GM10847 (cell line): ENCODE data around the gene PNPLA4.

Experiments used
- POLR2A ChIP-seq: IDR thresholded peaks from 2 replicates; pipeline ENCODE4 v1.6.1; 2011; ENCODE audit not compliant: insufficient read length; ENCODE audit errors: extremely low read depth

Gene PNPLA4

DNA sequence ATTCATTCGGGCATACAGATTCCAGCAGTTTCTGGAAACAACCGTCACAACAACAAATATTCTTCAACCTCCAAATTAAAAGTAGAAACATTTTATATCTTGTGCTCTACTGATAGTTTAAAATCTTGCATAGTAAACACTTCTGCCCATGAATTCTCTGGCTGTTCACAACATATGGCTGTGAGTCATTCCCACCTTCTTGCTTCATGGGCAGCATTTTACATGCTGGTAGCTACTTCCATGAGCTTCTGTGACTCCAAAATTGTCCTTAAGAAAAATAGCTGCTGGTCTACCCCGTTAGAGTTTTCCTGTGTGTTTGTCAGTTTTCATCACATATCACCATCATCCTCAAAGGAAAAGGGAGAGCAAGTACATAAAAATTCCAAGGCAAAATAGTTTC is 22.7 kb downstream of the PNPLA4 start:
- no peak for TF ChIP-seq POLR2A

- TF ChIP-seq POLR2A: no peak
Observed at GRCh38 chrX:7891928-7892327, 35.3 kb downstream of the PNPLA4 start.

GRCh38 chrX:7889680-7890079 is 37.5 kb downstream of the PNPLA4 start:
- TF ChIP-seq POLR2A: no peak

DNA sequence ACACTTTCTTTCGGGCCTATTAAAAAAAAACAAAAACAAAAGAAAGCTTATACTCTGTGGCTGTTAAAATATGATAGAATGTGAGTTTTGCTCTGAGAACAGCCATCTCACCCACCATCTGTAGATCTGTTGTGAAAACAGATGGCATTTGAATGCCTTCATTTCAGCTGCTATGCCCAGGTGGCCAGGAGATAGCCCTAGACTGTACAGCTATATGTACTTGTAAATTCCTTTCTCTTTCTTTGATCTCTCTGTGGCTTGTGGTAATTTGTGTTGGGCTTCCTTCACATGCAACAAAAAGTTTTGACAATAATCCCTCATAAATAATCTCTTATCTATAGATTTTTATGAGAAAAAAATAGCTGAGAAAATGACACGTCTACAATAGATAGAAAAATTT is 38.1 kb downstream of the PNPLA4 start:
- no peak for TF ChIP-seq POLR2A

GRCh38 chrX:7876957-7877356 is 50.3 kb downstream of the PNPLA4 start:
- TF ChIP-seq POLR2A: no peak

DNA sequence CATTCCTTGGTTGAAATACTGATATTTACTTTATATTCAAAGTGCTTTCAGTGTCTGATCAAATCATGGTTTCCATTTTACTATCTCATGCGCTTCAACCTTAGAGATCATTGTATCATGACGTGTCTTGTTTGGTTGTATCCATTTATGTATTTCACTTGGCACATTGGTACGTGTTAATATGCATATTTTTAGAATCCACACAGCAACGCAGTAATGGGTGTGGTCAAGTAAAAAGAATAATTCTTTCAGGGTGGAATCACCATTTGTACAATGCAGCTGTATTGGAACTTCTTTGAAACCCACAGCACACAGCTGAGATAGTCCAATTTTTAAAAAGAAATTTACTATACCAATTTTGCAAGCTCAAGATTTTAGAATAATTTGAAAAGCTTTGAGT is 55.2 kb downstream of the PNPLA4 start:
- no peak for TF ChIP-seq POLR2A

DNA sequence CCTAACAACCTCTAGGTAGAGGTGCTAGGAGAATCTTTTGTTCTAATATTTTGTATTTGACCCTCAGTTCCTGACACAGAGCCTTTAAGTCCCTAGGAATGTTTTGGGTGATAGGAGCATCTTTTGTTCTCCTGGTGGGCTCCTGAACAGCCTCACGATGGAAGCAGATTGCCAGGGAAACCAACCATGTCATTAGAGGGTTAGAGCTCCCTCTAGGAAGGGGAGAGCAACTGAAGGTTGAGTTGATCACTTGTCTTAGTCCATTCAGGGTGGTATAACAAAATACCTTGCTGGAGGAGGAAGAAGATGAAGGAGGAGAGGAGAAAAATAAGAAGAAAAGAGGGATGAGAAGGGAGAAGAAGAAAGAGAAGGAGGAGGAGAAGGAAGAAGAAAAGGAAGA is 75.0 kb downstream of the PNPLA4 start:
- TF ChIP-seq POLR2A: no peak
